Measurements from ENCODE around the gene PVALEF. TPM values are rescaled to one million over a fixed set of nuclear protein-coding genes. Genes with fewer than 3 reads are reported as not detected.

PVALEF gene
- total and polyA plus RNA-seq, 7 donors = not detected

- DNase-seq (no peak), ATAC-seq (no peak)
- no peaks in the 10 kb centered on the region for H3K9me3 ChIP-seq
- 95 to 98% (median 97%) methylated on average over 4 of the region's 4 CpGs for WGBS, 3 donors
- H3K4me3 ChIP-seq = no peak overlapping the region
- H3K36me3 ChIP-seq (ENCODE audit: insufficient read depth in 1 of 2, low read depth in 1 of 2) = no peaks in the 10 kb centered on the region
- peaks cover 0 to 44% (median 18%) of the 10 kb centered on the region in 3 donors for H3K27me3 ChIP-seq (ENCODE audit: insufficient read depth in 3 of 3, low read length in 2 of 3)
- TF ChIP-seq CTCF (IDR thresholded peaks at IDR 0.05) = no peak
- H3K4me1 ChIP-seq = peaks cover 3% of the 10 kb centered on the region
- no peak overlapping the region for H3K27ac ChIP-seq
- intact Hi-C loops (cut with DNase I) = no loop called here
Measured at GRCh38 chr17:81167194-81167524, 1.9 kb downstream of the PVALEF start.

GRCh38 chr17:81167638-81168037 lies 2.3 kb downstream of the PVALEF start:
- Histone ChIP-seq H3K9me3 (no peaks in the 10 kb centered on the region), H3K27me3 (ENCODE audit: insufficient read depth in 3 of 3, low read length in 2 of 3) (peaks cover 0 to 44% (median 18%) of the 10 kb centered on the region in 3 donors), H3K4me3 (no peak overlapping the region), H3K4me1 (peaks cover 3% of the 10 kb centered on the region), H3K36me3 (ENCODE audit: insufficient read depth in 1 of 2, low read depth in 1 of 2) (no peaks in the 10 kb centered on the region), H3K27ac (no peak overlapping the region)
- DNase-seq (no peak), ATAC-seq (no peak)
- intact Hi-C loops (cut with DNase I) = no loop called here
- no peak for TF ChIP-seq CTCF (IDR thresholded peaks at IDR 0.05)
- 89 to 97% (median 94%) methylated on average over 7 of the region's 7 CpGs for WGBS, 3 donors

GRCh38 chr17:81169870-81170309 lies 4.6 kb downstream of the PVALEF start:
- no peak for DNase-seq
- TF ChIP-seq CTCF (IDR thresholded peaks at IDR 0.05) = no peak
- Histone ChIP-seq H3K27ac (no peak overlapping the region), H3K9me3 (no peaks in the 10 kb centered on the region), H3K27me3 (ENCODE audit: insufficient read depth in 3 of 3, low read length in 2 of 3) (peaks cover 0 to 31% (median 15%) of the 10 kb centered on the region in 3 donors), H3K36me3 (ENCODE audit: insufficient read depth in 1 of 2, low read depth in 1 of 2) (no peaks in the 10 kb centered on the region), H3K4me1 (peaks cover 3% of the 10 kb centered on the region), H3K4me3 (no peak overlapping the region)
- WGBS, 3 donors = 77 to 97% (median 94%) methylated on average over 3 of the region's 3 CpGs
- intact Hi-C loops (cut with DNase I) = no loop called here
- ATAC-seq = no peak

- Histone ChIP-seq H3K4me1 (no peaks in the 10 kb centered on the region), H3K9me3 (peaks cover 5% of the 10 kb centered on the region), H3K27ac (no peak overlapping the region), H3K36me3 (ENCODE audit: insufficient read depth in 1 of 2, low read depth in 1 of 2) (no peaks in the 10 kb centered on the region), H3K4me3 (no peak overlapping the region), H3K27me3 (ENCODE audit: insufficient read depth in 3 of 3, low read length in 2 of 3) (peaks cover 0 to 21% (median 6%) of the 10 kb centered on the region in 3 donors)
- intact Hi-C loops (cut with DNase I) = no loop called here
- TF ChIP-seq CTCF (IDR thresholded peaks at IDR 0.05) = no peak
- DNase-seq (no peak), ATAC-seq (no peak)
- WGBS, 3 donors = 31 to 59% (median 38%) methylated on average over 14 to 15 of the region's 15 CpGs
Measured at GRCh38 chr17:81170727-81171494, 5.6 kb downstream of the PVALEF start.

- peaks cover 0 to 17% (median 6%) of the 10 kb centered on the region in 3 donors for H3K27me3 ChIP-seq (ENCODE audit: insufficient read depth in 3 of 3, low read length in 2 of 3)
- H3K4me3 ChIP-seq = no peak overlapping the region
- H3K4me1 ChIP-seq = no peaks in the 10 kb centered on the region
- H3K9me3 ChIP-seq = peaks cover 5% of the 10 kb centered on the region
- intact Hi-C loops (cut with DNase I) = no loop called here
- ATAC-seq = no peak
- WGBS, 3 donors = 68 to 71% (median 70%) methylated on average over 8 of the region's 8 CpGs
- no peak overlapping the region for H3K27ac ChIP-seq
- H3K36me3 ChIP-seq (ENCODE audit: insufficient read depth in 1 of 2, low read depth in 1 of 2) = no peaks in the 10 kb centered on the region
- no peak for DNase-seq
- TF ChIP-seq CTCF (IDR thresholded peaks at IDR 0.05) = no peak
Measured at GRCh38 chr17:81171941-81172340, 6.6 kb downstream of the PVALEF start.
